Cortex of kidney (tissue), 1 donor: ENCODE measurements around the gene SLC43A3.

Source experiments
- DNase-seq: peaks from one replicate; lab custom pipeline; 2025; lab: John Stamatoyannopoulos, UW

Gene SLC43A3

DNA sequence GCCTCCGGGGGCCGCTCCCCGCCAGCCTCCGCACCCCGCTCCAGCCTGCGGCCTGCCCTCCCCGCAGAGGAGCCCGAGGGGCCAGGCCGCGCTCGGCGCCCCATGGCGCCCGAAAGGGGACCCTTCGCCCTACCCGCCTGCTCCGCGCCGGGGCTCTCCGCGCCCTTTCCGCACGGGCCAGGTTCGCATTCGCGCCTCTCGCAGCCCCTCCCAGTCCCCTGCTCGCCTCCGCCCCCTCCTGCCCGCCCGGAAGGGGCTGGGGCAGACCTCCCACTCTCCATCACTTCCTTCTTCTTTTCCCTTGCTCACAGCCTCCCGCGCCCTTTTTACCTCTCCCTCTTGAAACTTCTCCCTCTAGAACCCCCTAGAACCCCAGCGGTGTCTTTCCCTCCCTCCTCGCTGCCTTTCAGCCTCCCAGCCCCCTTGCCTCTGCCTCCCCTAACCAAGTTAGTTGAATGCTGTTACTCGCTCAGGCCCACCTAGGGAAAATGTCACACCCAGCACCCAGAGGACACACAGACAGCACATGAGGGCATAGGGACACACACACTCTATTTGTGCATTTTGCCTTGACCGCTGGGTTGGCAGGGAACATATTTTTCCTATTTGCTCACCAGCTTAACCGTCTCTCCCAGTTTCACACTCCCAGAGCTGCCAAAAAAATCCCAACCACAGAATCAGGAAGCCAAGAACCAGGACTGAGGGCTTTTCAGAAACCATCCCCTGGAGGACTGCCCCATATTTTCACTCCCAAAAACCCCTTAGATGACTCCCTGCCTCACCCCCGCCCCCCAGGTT lies at the start of gene SLC43A3:
Gene SLC43A3, minus strand, starts transcription at position 193 of the 798 bp plus-strand sequence. CDS start 949 bp downstream, outside the sequence.
- DNase-seq = no peak

DNA sequence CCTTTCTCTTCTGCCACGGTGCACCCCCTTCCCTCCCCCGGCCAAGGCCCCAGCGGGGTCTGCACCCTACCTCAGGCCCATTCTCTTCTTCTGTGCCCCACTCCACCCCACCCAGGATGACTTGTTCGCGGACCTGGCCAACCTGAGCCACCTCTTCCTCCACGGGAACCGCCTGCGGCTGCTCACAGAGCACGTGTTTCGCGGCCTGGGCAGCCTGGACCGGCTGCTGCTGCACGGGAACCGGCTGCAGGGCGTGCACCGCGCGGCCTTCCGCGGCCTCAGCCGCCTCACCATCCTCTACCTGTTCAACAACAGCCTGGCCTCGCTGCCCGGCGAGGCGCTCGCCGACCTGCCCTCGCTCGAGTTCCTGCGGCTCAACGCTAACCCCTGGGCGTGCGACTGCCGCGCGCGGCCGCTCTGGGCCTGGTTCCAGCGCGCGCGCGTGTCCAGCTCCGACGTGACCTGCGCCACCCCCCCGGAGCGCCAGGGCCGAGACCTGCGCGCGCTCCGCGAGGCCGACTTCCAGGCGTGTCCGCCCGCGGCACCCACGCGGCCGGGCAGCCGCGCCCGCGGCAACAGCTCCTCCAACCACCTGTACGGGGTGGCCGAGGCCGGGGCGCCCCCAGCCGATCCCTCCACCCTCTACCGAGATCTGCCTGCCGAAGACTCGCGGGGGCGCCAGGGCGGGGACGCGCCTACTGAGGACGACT lies 49.3 kb upstream of the SLC43A3 start:
- DNase-seq = no peak

DNA sequence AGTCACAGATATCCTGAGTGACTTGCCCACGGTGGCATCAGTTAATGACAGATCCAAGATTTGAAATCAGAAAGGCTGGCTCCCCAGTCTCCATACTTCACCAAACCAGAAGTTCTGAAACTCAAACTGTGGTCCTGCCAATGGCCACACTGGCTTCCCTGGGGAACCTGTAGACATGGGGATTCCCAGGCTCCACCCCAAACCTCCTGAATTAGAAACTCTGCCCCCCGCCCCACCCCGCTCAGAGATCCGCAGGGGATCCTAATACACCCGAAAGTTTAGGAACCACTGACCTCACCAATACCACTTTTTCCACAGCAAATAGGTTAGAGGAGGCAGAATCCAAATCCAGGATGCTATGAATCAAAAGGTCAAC lies 48.7 kb upstream of the SLC43A3 start:
- DNase-seq = no peak

DNA sequence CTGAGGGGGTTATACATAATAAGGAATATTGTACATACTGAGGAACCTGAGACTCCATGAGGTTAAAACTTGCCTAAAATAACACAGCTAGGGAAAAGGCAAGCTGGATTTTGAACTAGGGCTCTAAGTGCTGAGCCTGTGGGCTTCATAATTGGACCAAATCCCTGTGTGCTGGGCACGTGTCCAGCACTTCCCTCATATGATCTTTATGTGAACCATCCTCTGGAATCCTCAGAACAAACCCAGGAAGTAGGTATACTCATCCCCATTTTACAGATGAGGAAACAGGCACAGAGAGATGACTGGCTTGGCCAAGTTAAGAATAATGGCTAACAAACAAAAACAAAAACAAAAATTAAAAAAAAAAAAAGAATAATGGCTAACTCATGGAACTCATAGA lies 48.3 kb upstream of the SLC43A3 start:
- no peak for DNase-seq

DNA sequence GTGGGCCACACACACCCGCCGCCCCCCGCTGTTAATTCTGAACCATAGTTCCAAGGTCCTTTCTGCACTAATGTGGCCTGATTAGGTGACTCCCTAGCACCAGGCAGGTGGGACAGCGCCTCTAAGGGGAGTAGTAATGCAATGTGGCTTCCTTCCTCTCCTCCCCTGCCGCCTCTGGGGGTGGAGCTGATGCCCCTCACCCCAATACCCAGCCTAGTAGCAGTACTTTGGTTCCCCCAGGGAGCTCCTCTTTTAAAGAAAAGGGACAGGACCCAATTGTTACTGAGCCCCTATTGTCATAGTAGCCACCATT lies 47.8 kb upstream of the SLC43A3 start:
- no peak for DNase-seq

DNA sequence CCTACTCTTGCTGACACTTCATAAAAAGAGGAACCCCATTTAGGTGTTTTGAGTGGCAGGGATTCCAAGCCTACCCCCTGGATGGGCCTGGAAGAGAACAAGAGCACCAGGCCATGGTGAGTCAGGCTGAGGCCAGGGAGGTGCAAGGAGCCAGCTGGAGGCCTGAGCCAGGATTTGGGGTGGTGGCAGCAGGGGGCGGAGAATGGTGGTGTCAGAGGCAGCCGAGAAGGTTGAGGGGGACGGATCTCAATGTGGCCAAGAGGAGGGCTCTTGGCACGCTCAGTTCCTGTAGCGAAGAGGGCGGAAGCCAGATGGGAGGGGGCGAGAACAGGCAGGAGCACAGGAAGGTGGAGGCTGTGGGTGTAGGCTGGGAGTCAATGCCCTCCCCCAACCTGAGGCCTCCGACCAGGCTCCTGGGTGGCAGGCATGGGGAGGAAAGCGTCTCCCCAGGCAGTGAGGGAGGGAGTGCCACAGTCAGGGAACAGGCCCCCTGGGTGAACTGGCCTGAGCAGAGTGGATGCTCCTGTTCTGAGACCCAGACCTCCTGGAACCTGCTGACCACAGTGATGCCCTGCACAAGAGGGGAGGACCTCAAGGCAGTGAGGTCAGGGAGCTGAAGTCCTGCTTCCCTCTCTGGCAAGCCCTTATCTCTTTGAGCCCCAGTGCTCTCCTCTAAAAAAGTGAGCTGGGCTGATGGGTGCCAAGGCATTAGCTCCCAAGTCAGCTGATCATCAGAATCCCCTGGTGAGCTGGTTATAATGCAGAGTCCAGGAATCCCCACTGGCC lies 47.3 kb upstream of the SLC43A3 start:
- no peak for DNase-seq

DNA sequence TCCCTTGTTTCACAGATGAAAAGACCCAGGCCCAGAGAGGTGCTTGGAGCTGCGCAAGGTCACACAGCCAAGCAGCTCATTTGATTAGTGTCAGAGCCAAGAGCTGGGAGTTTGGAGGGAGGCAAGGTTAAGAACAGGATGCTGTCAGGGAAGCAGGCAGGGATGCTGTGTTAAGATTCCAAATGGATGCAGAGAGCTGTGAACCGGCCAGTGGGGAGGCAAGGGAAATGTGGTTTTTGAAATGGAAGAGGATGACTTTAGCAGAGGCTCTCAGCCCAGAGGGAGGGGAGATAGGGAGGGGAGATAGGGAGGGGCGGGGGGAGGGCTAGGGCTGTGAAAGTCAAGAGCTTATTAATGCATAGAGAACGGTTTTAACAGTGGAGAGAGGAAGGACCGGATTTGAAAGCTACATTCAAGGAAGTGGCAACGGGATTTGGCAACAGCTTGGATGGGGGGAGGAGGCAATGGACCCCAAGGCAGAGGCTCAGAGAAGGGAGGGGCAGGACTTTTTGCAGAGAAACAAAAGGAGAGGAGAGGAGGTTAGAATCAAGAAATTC lies 46.4 kb upstream of the SLC43A3 start:
- DNase-seq = no peak

DNA sequence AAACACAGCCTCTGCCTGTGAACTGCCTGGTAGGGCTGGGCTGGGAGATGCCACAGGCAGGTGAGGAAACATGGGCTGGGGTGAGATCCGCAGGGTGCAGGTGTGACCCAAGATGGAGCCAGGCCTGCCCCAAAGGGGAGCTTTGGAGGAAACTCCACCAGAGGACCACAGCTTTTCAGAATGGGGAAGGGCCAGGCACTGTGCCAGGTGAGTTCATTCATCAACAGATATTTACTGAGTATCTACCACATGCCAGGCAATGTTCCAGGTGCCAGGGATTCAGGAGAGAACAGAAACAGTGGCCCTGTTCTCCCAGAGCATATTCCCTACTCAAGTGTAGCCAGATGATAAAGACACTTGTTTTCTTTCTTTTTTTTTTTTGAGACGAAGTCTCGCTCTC lies 44.6 kb upstream of the SLC43A3 start:
- DNase-seq = no peak

DNA sequence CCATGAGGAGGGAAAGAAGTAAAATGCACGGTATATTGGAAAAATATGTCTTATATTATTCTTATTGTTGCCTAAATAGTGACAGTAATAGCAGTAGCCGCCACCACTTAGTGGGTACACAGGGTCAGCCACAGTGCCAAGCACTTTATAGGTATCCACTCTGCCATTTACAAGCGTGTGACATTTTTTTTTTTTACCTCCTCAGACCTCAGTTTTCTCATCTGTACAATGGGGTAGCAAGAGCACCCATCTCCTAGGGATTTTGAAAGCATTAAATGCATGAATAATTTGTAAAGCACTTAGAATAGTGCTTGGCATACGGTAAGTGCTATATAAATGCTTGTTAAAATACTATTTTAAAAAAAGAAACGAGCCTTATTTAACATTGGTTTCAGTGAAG lies 42.3 kb upstream of the SLC43A3 start:
- no peak for DNase-seq

DNA sequence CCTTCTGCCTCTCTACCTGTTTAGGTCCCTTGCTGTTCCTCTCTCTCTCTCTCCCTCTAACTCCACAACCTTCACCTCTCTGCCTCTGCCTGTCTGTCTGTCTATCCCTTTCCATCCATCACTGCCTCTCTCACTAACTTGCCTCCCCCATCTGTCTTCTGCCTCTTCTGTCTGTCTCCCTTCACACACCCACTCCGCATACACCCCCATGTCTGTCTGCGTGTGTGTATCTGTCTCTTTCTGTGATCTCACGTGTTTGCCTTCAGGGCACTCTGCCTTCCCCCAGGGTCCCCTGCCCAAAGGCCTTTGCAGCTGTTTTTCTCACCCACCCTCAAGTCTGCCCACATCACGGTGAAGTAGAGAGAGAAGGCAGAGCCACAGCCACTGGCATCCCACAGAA lies 41.4 kb upstream of the SLC43A3 start:
- no peak for DNase-seq

DNA sequence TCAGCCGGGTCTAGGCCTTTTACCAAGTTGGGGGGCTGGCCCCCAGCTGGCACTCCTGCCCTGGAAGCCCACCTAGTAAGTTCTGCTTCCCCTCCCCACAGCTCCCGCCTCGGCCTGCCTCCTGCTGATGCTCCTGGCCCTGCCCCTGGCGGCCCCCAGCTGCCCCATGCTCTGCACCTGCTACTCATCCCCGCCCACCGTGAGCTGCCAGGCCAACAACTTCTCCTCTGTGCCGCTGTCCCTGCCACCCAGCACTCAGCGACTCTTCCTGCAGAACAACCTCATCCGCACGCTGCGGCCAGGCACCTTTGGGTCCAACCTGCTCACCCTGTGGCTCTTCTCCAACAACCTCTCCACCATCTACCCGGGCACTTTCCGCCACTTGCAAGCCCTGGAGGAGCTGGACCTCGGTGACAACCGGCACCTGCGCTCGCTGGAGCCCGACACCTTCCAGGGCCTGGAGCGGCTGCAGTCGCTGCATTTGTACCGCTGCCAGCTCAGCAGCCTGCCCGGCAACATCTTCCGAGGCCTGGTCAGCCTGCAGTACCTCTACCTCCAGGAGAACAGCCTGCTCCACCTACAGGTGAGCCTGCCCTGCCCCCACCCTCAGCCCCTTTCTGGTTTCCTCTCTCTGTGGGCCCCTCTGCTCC lies 40.7 kb upstream of the SLC43A3 start:
- DNase-seq = no peak

DNA sequence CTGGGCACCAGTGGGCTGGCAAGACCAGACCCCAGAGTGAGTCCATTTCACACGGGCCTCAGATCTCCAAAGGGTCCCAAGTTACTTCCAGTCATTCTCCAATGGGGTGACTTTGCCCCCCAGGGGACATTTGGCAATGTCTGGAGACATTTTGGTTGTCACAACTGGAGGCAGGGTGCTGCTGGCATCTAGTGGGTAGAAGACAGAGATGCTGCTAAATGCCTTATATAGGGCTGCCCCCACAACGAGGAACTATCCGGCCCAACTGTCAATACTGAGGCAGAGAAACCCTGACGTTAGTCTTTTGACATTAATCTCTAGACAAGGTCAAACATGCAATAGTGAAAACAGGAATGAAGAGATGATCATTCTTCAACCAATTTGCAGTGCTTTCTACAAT lies 39.8 kb upstream of the SLC43A3 start:
- DNase-seq = no peak

DNA sequence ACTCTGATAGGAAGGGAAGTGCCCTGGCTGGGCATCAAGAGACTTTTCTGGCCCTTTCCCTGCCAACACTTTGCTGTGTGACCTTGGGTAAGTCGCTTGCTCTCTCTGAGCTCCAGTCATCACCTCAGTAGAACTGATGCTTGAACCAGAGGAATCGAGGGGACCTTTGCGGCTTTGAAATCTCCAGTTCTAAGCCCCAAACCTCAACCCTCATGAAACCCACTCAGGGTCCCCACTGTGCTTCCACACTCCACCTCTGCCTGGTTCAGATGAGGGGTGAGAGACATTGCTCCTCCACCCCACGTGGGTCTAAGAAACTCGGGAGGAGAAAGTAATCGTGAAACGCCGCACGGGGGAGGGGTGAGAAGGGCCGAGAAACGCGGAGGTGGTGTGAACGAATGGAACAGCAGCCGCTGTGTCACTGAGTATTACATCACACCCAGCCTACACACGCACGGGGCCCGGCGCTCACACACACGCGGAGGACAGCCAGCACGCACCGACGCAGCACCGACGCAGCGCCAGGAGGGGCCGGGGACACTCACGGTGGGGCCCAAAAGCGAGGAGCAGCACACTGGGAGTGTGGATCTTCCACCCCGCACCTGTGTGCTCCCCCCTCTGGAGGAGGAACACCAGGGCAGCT lies 37.7 kb upstream of the SLC43A3 start:
- DNase-seq = no peak

DNA sequence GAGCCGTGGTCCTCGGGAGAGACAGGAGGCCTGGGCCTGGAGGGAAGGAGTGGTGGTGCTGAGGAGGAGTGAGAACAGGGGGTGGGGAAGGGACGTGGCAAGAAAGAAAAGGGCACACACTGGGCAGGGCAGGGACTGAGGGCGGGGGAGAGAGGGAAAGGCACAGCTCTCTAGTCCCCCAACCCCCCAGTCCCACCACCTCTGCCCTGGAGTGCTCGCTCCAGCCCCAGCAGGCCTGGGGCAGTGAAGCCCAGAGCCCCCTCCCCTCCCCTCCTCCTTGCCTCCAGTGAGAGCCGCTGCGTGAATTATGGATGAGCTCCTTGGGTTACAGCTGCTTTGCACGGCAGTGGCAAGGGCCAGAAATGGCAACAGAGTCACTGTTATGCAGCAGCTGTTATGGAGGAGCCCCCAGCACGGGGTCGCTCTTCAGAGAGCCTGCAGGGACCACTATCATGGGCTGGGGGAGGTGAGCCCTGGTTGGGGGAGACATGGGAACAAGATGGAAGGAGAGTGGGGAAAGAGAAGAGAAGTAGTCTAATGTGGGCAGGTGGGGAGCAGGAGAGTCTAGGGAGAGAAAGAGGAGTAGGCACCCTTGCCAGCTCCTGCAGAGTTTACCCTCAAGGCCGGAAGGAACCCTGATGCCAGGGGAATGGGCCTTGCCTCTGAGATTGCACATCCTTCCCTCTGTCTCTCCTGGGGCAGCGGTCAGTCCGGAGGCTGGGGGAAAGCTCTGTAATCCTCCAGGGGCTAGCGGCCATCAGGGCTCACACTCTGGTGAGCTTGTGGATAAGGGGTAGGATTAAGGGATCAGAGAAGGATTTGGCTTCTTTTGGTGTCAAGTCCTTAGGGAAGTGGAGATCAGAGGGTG lies 37.0 kb upstream of the SLC43A3 start:
- DNase-seq = no peak

DNA sequence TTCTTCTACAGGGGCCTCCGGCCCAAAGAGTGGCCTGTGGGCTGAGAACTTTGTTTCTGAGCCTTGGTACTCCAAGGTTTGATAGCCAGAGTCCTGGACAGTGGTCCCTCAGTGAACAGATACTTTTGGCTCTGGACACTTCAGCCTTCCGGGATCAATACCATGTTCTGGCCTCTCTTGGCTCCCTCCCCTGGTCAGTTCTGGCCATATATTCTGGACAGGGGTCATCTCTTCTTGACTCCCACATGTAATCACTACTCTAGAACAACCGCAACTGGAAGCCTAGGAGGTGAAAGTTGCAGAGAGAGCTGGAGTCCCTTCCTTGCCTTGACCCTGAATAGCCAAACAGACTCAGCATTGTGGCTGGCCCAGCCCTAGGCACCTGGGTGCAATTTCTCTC lies 35.7 kb upstream of the SLC43A3 start:
- DNase-seq = no peak

DNA sequence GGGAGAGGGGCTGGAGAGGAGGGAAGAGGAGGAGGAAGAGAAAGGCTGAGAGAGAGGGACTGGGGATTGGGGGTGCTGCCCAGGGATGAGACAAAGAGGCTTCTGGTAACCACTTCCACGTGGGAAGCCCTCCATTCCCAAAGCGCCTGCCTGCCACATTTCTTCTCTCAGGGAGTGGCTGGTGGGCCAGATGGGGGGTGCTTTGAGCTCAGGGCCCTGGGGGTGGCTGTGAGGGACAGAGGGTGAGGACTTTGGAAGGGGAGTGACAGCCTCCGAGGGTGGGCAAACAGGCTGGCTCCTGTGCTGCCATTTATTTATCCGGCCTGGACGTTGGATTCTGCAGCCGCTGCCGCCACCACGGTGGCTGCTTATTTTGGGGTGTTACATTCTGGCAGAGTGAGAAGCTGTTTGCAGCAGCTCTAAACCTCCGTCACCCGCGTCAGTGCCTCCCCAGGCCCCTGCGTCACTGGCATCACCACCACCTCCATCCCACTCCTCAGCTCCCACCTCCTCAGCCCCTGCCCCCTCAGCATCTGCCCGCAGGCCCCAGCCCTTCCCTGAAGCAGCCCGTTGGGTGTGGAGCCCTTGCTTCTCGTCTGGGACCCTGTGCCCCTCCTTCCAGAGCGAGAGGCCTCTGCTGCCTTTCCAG lies 35.0 kb upstream of the SLC43A3 start:
- DNase-seq = no peak

DNA sequence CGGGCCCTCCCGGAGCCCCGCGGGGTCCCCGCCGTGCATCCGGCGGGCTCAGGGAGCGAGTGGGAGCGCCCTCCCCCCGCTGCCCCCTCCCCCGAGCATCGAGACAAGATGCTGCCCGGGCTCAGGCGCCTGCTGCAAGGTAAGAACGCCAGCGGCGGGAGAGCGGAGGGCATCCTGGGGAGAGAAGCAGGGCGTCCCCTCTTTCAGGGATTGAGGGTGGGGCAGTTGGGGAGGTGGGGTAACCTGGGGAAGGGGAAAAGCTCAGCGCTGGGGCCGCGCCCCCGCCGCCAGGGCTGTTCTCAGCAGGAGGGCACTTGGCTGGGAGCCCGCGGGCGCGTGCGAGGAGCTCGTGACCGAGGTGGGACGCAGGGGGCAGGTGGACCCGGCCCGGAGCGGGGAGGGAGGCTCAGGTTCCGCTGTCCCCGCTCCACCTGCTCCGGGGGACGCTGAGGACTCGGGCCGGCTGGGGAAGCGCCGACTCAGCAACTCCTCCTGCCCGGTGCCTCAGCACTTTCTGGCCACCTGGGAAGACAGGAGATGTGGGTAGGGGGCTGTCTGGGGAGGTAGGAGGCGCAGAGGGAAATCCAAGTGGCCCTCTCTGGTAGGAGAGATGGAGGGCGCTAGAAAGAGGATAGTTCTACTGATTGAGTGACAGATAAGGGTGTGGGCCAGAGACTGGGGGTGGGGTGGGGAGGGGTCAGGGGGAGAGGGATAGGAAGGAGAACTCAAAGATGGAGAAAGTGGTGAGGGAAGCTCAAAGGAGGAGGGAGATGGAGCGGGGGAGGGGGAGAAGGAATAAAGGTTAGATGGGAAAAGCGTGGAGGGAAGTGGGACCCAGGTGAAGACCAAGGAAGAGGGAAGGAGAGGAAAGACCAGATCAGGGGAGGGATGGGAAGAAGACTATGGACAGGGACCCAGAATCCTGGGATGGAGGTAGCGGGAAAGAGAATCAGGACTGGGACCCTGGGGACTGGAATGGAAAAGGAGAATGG lies 34.1 kb upstream of the SLC43A3 start:
- no peak for DNase-seq

DNA sequence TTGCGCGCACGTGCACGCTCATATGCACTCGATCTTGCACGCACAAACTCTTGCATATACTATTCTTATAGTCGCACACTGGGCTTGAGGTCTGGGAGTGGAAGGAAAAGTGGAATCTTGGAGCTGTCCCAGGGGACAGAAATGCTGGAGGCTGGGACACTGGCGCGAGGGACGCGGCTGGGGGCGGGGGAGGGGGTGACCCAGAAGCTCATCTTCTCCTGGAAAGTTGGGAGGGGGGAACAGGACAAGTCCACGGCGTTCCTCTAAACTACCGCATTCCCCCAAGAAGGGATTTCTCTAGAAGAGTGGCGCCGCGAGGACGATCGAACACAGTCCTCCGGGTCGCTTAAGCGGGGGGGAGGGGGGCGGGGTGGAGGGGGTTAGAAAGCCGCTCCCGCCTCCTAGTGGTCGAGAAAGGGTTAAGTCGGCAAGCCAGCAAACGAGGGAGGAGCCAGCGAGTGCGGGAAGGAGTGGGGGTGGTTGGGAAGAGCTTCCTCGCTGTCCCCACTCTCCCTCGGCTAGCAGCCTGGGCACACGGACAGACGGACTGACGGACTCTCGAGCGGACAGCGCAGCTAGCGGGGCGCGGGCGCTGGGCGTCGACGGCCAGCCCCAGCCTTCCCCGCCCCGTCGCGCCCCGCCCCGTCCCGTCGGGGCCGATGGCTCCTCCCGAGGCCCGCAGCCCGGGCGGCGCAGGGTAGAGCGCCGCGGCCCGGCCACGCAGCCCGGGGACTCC lies 33.3 kb upstream of the SLC43A3 start, which contains the start of gene RTN4RL2:
Gene RTN4RL2, plus strand, starts transcription at position 507 of the 736 bp plus-strand sequence. CDS start 338 bp downstream, outside the sequence.
- no peak for DNase-seq
